OCI-LY3 (cell line): ENCODE data around the gene ZNF778.
"Not testable (repeated sequence)": the region's sequence is repeated elsewhere in the genome, so short reads cannot be mapped to it uniquely, and the experiment has no call there.

Experiments
- H2AFZ ChIP-seq: fragments of 200-600, 300-600 bp; shearing (Covaris generic); 2 replicates; pipeline ENCODE4 v1.6.0; 2014; ENCODE audit warnings: antibody characterized with exemption, low read depth, low read length
- H3K27ac ChIP-seq: fragments of 200-600, 300-600 bp; sonication (generic); 2 replicates; pipeline ENCODE4 v1.5.1; 2014; ENCODE audit warnings: mild to moderate bottlenecking, low read length, moderate library complexity, mixed read lengths
- H3K27me3 ChIP-seq: fragments of 200-600, 300-600 bp; sonication (generic); 2 replicates; pipeline ENCODE4 v1.6.1; 2014; ENCODE audit warnings: low read depth, low read length, mixed read lengths
- H3K36me3 ChIP-seq: fragments of 200-600, 300-600 bp; sonication (generic); replicated peaks from 2 replicates; pipeline ENCODE3; 2014; ENCODE audit warnings: low read depth, low read length, mixed read lengths
- H3K4me1 ChIP-seq: fragments of 300-600, 200-600 bp; sonication (generic); 2 replicates; pipeline ENCODE4 v1.6.1; 2014; ENCODE audit warnings: low read length, mixed read lengths
- H3K4me2 ChIP-seq: fragments of 200-600, 300-600 bp; sonication (generic); 2 replicates; pipeline ENCODE4 v1.6.1; 2014; ENCODE audit warnings: low read length, mixed read lengths
- H3K4me3 ChIP-seq: fragments of 300-600, 200-600 bp; sonication (generic); 2 replicates; pipeline ENCODE4 v1.5.1; 2014; ENCODE audit warnings: antibody characterized with exemption, mild to moderate bottlenecking, low read length, moderate library complexity
- H3K79me2 ChIP-seq: fragments of 300-600, 200-600 bp; shearing (Covaris generic); 2 replicates; pipeline ENCODE4 v1.6.1; 2014; ENCODE audit warnings: mild to moderate bottlenecking, low read length, mixed read lengths
- H3K9ac ChIP-seq: fragments of 300-600, 200-600 bp; shearing (Covaris generic); 2 replicates; pipeline ENCODE4 v1.6.0; 2014; ENCODE audit warnings: mild to moderate bottlenecking, low read length, moderate library complexity
- H3K9me3 ChIP-seq: fragments of 200-600, 300-600 bp; shearing (Covaris generic); 2 replicates; pipeline ENCODE4 v1.6.1; 2014; ENCODE audit warnings: low read length, mixed read lengths; ENCODE audit not compliant: insufficient read depth
- H4K20me1 ChIP-seq: fragments of 200-600, 300-600 bp; sonication (generic); 2 replicates; pipeline ENCODE4 v1.6.1; 2016; ENCODE audit warnings: low read length, mixed read lengths; ENCODE audit not compliant: insufficient read depth
- EZH2phosphoT487 ChIP-seq: fragments of 200-600 bp; shearing (Covaris generic); IDR thresholded peaks from 2 replicates; pipeline ENCODE4 v1.6.1; 2018; ENCODE audit warnings: antibody characterized with exemption, mixed run types, low read depth
- TF ChIP-seq, protein P1 (sequence below): fragments of 200-600, 300-600 bp; sonication (generic); IDR thresholded peaks from 2 replicates; pipeline ENCODE4 v1.5.1; 2014; ENCODE audit warnings: antibody characterized with exemption, low read length, low read depth

ZNF778 gene

DNA sequence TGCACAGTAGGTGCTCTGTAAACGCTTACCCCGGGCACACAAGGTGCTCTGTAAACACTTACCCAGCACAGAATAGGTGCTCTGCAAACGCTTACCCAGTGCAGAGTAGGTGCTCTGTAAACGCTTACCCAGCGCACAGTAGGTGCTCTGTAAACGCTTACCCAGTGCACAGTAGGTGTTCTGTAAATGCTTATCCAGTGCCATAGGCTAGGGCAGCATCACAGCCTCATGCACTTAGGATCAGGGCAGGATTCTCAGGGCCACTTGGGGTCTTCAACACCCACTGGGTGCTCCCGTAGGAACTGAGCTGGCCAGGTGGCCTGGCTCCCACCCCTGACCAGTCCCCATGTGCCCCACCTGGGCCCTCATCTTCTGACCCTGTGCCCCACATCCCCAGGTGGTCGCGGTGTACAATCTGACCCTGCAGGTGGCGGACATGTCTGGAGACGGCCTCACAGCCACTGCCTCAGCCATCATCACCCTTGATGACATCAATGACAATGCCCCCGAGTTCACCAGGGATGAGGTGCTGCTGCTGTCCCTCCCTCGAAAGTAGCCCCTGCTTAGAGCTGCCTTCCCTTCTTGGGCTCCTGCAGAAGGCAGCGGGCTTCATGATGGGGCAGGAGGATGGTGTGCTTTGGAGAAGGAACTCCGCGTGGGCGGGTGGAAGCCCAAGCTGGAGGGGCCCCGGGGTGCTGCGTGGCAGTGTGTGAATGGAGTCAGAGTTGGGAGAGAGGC lies 30.3 kb upstream of the ZNF778 start:
- TF ChIP-seq, protein P1, sequence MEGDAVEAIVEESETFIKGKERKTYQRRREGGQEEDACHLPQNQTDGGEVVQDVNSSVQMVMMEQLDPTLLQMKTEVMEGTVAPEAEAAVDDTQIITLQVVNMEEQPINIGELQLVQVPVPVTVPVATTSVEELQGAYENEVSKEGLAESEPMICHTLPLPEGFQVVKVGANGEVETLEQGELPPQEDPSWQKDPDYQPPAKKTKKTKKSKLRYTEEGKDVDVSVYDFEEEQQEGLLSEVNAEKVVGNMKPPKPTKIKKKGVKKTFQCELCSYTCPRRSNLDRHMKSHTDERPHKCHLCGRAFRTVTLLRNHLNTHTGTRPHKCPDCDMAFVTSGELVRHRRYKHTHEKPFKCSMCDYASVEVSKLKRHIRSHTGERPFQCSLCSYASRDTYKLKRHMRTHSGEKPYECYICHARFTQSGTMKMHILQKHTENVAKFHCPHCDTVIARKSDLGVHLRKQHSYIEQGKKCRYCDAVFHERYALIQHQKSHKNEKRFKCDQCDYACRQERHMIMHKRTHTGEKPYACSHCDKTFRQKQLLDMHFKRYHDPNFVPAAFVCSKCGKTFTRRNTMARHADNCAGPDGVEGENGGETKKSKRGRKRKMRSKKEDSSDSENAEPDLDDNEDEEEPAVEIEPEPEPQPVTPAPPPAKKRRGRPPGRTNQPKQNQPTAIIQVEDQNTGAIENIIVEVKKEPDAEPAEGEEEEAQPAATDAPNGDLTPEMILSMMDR = no peak
- no peak for TF ChIP-seq EZH2phosphoT487
- Histone ChIP-seq H3K9me3 (no peaks in the 10 kb centered on the region), H3K79me2 (no peaks in the 10 kb centered on the region), H3K9ac (no peak overlapping the region), H3K4me2 (no peak overlapping the region), H4K20me1 (no peaks in the 10 kb centered on the region), H3K4me3 (no peak overlapping the region), H2AFZ (no peak overlapping the region), H3K27ac (no peak overlapping the region), H3K36me3 (no peaks in the 10 kb centered on the region), H3K27me3 (no peaks in the 10 kb centered on the region), H3K4me1 (no peaks in the 10 kb centered on the region)

GRCh38 chr16:89187770-89188392 lies 29.6 kb upstream of the ZNF778 start:
- Histone ChIP-seq H3K9me3 (no peaks in the 10 kb centered on the region), H3K79me2 (no peaks in the 10 kb centered on the region), H3K4me3 (no peak overlapping the region), H3K4me2 (no peak overlapping the region), H3K36me3 (no peaks in the 10 kb centered on the region), H2AFZ (no peak overlapping the region), H4K20me1 (no peaks in the 10 kb centered on the region), H3K27ac (no peak overlapping the region), H3K4me1 (no peaks in the 10 kb centered on the region), H3K9ac (no peak overlapping the region), H3K27me3 (no peaks in the 10 kb centered on the region)
- no peak for TF ChIP-seq EZH2phosphoT487

GRCh38 chr16:89188471-89189357 lies 28.8 kb upstream of the ZNF778 start:
- not testable (repeated sequence) for H3K9ac ChIP-seq, H3K4me2 ChIP-seq, H3K4me1 ChIP-seq, H4K20me1 ChIP-seq, H3K27ac ChIP-seq, H3K27me3 ChIP-seq, H3K79me2 ChIP-seq, H3K9me3 ChIP-seq, H2AFZ ChIP-seq, H3K36me3 ChIP-seq, H3K4me3 ChIP-seq

GRCh38 chr16:89189358-89190025 lies 28.0 kb upstream of the ZNF778 start:
- Histone ChIP-seq H4K20me1 (no peaks in the 10 kb centered on the region), H3K36me3 (no peaks in the 10 kb centered on the region), H3K27ac (no peak overlapping the region), H3K4me1 (no peaks in the 10 kb centered on the region), H3K4me2 (no peak overlapping the region), H3K9ac (no peak overlapping the region), H3K9me3 (no peaks in the 10 kb centered on the region), H3K27me3 (no peaks in the 10 kb centered on the region), H3K79me2 (no peaks in the 10 kb centered on the region), H2AFZ (no peak overlapping the region), H3K4me3 (no peak overlapping the region)
- TF ChIP-seq, protein P1 = no peak
- no peak for TF ChIP-seq EZH2phosphoT487
